Measurements from ENCODE around the gene SLC9A9.

DNA sequence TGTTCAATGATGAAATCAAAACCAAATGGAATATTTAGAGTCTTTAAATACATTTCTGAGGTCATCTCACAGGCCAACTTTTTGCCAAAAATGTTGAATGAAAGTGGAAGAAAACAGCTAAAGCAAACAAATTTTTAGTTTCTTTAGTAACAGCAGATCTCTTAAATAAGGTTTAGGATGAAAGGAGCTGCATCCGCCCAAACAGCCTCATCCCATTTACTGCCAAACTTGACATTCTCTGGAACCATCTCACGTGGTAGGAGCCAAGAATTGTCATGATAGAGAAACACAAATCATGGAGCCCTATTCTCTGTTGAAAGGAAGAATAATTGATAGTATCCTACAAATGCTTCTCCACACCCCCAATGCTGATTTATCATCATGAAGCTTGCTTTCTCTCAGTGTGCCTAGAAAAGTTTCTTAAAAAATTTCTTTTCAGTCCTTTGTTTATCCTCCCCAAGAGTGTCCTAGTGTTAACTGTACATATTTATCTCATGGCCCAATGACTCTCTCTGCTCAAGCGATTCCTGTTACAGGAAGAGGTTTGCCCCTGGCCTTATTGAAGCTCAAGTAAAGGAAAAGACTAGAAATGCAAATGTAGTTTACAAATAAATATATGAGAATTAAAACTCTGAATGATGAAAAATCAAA is 23.4 kb downstream of the SLC9A9 start:
- TF ChIP-seq POLR2A (IDR thresholded peaks at IDR 0.05; ENCODE audit: low read length) (no peak), GATA1 (IDR thresholded peaks at IDR 0.05; ENCODE audit: low read depth, low read length) (no peak)
